Tibial nerve (tissue), 4 donors: ENCODE data around the gene PNCK.

Experiments
- CTCF ChIP-seq, 5 experiments: fragments of 200-600 bp in 3 of 5; fragments of 450-650 bp in 2 of 5; sonication (generic) in 3 of 5; IDR thresholded peaks; one replicate each; pipeline ENCODE4 v1.5.1; 2016 to 2019; ENCODE audit warnings: antibody characterized with exemption in 5 of 5, mild to moderate bottlenecking in 3 of 5, moderate library complexity in 2 of 5
- EP300 ChIP-seq, 2 donors: sonication (generic); formaldehyde crosslinking; IDR thresholded peaks; one replicate each; pipeline ENCODE4 v1.6.1; 2017; ENCODE audit warnings: antibody characterized with exemption in 2 of 2, mild to moderate bottlenecking in 1 of 2
- POLR2A ChIP-seq, 2 donors: fragments of 450-650 bp; IDR thresholded peaks; one replicate each; pipeline ENCODE4 v1.6.1; 2017; ENCODE audit warnings: antibody characterized with exemption in 2 of 2, mild to moderate bottlenecking in 2 of 2, moderate library complexity in 2 of 2

GRCh38 chrX:153722704-153723350 lies 49.2 kb upstream of the PNCK start:
- TF ChIP-seq CTCF (IDR thresholded peaks at IDR 0.05) = no peak
- TF ChIP-seq EP300 (IDR thresholded peaks at IDR 0.05) = no peak
- no peak for TF ChIP-seq POLR2A (IDR thresholded peaks at IDR 0.05)
